ENCODE measurements around the gene CEP89.
"Not testable (repeated sequence)": the region's sequence is repeated elsewhere in the genome, so short reads cannot be mapped to it uniquely, and the experiment has no call there.

Gene CEP89

DNA sequence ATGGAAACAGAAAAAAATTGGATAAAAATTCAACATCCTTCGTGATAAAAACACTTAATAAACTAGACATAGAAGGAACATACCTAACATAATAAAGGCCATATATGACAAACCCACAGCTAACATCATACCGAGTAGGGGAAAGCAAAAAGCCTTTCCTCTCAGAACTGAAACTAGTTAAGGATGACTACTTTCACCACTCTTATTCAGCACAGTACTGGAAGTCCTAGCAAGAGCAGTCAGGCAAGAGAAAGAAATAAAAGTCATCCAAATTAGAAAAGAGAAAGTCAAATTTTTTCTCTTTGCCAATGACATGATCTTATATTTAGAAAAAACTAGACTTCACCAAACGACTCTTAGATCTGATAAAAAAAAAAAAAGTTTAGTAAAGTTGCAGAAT is 76.4 kb downstream of the CEP89 start:
- DNase-seq (ENCODE audit: low read depth), result no peak

DNA sequence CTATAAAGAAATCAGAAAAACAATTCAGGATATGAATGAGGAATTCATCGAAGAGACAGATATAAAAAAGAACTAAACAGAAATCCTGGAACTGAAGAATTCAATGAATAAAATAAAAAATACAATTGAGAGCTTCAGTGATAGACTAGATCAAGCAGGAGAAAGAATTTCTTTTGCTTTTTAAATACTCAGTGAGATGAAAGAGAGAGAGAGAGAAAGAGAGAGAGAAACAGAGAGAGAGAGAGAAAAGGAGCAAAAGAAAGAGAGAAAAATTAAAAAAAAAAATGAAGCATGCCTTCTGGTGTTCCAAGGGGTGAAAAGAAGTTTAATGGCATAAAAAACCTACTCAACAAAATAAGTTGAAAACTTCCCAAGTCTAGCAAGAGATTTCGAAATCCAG is 80.1 kb downstream of the CEP89 start:
- no peak for DNase-seq (ENCODE audit: low read depth)

DNA sequence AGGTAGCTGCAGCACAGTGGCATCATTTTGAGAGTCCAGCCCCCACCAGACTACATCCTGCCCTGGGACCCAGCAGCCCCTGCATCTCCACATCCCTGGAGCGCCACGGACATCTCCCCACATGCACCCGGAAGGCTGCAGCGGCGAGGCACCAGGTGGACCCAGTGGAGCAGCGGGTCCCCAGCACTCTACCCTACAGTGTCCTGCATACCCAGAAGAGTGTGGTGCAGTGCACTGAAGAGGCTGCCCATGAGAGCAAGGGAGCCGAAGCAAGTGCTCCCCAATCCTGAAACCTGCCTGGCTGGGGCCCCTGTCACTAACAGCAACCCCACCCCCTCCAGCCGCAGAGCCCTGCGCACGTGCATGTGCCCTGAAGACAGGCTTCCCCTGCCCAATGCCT is 80.9 kb downstream of the CEP89 start:
- no peak for DNase-seq (ENCODE audit: low read depth)

DNA sequence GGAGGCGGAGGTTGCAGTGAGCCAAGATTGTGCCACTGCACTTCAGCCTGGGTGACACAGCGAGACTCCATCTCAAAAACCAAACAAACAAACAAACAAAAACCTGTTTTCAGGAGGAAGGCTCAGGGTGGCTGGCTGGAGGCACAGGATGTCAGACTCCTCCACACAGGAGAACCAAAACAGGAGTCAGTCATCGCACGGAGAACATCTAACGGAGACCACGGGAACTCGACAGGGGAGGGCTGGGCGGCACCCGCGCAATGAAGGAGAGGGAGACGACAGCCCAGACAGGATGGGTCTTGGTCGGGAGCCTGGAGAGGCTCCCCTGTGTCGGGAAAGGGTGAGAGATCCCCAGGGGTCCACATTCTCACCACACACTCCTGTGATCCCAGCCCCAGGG is 81.4 kb downstream of the CEP89 start:
- DNase-seq (ENCODE audit: low read depth), result no peak

DNA sequence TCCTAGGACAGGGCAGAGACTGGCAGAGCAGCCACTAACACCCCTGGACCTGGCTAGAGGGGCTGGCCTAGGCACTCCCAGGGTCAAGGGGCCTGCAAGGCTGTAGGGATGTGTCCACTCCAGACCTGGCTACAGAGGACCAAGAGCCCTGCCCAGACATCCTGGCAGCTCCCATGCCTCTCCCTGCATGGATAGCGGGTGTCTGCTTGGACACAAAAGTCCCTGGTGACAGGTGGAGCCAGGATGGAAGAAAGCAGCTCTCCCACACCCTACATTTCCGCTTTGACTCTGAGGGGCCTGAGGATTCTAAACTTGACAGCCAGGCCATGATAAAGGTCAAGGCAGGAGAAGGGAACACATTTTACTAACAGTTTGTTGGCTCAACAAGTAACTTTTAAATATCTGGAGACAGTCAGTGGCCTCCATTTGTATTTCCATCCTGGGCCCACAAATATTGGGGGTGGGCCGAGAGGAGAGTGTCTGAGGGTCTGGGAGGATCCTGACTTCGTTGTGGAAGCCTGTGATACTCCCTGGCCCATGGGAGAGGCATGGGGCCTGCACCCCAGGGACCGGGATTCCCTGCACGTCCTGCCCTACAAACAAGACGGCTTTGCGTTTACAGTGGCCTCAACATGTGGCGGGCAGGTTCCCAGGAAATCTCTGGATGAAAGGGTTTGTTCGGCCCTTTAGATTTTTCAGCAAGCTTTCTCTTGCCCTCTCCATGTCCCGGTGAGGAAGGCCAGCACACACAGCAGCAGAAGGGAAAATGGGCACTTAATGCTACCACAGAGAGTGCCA is 82.4 kb downstream of the CEP89 start:
- DNase-seq (ENCODE audit: low read depth), result no peak

DNA sequence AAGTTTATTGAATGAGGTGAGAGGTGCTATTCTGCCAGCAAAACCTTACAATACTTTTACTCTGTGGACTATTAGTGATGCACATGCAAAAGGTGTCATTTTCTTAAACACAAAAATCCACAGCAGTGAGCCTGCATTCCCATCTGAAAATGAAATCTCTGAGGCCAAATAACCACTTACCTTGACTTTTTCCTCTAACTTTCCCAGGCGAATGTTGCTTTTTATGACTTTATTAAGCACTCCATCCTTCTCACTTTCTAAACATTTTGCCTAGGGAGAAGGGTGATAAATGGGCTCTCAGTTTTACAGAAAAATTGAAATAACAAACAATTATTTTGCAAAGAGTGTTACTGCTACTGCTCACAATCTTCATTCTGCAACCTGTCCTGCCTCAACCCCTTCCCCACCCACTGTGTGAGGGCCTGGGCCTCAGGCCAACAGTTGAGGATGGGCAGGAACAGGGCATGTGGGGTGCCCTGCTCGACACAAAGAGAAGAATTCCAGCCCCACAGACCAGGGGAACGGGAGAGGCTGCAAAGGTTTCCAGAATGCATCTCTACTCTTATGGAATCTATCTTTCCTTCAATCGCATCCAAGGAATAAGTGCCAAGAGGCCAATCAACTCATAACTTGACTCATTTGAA is 84.1 kb downstream of the CEP89 start:
- no peak for DNase-seq (ENCODE audit: low read depth)

DNA sequence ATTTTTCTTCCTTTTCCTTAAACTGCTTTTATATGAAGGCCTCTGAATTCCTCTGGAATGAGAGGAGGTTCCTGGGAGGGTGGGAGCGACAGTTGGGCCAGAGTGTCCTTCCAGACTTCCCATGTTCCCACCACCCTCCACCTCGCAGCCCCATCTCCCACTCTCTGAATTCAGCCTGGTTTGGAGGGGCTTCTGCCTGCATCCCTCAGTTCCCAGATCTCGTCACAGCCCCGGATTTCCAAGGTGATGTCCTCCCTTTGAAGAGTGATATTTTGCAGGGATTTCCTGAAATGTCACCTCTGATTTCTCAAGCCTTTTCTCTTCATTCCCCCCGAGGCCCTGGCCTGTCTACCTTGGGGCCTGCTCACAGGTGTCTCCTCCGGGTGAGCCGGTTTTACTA is 85.5 kb downstream of the CEP89 start:
- no peak for DNase-seq (ENCODE audit: low read depth)

DNA sequence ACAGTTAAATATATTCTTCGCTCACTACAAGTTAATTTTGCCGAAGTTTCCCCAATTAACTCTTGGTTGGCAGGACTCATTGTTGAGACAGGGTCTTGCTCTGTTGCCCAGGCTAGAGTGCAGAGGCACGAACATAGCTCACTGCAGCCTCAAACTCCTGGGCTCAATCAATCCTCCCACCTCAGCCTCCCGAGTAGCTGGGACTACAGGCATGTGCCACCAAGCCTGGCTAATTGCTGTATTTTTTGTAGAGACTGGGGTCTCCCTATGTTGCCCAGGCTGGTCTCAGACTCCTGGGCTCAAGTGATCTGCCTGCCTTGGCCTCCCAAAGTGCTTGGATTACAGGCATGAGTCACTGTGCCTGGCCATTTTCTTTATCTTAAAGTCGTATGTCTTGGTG is 86.5 kb downstream of the CEP89 start:
- not testable (repeated sequence) for DNase-seq (ENCODE audit: low read depth)

DNA sequence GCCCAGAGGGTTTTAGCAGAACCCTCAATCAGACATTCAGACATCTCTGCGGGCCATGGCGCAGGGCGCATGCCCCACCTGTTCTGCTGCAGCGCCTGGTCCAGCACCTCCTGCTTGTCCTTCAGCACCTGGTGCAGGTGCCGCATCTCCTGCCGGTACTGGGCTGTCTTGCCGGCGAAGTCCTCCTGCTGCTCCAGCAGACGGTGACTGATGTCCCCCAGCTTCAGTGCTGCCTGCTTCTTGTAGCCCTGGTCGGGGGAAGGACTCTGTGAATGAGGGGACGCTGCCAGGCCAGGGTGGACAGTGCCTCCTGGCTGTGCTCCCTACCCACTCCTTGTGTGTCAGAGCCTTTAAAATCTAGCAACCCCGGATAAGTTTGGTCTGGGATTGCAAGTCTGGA is 90.0 kb downstream of the CEP89 start:
- DNase-seq (ENCODE audit: low read depth), result no peak

DNA sequence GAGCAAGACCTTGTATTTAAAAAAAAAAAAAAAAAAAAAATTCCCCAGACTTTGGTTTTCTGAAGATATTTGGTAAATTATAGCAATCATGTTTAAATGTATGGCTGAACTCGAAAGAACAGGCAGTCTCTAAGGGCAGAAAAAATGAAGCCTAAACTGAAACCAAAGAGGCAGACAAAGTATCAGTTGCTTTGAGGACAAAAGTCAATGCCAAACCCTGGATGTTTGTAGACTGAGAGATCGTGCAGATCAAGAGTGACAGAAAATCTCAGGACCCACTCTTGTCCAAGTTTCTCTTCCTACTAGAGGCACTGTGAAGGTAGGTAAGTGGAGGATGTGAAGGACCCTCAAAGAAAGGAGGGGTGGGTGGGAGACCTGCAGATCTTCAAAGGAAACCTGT is 91.1 kb downstream of the CEP89 start:
- DNase-seq (ENCODE audit: low read depth), result no peak

DNA sequence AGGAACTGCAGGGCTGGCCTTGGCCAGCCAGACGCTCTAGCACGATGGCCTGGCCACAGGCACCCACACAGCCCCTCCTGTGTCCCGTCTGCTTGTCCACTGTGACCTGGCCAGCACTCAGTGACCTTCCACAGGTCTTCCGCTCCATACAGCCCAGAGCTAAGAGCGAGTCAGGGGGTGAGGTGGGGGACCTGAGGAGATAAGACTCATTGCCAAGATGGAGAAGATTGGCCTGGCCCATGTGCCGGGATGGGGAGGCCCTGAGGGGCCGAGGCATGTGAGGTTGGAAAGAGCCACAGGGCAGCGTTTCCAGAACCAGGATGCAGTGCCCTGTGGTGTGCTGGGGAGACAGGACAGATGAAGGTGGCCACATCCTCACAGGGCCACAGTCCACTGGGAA is 92.0 kb downstream of the CEP89 start:
- DNase-seq (ENCODE audit: low read depth), result no peak

DNA sequence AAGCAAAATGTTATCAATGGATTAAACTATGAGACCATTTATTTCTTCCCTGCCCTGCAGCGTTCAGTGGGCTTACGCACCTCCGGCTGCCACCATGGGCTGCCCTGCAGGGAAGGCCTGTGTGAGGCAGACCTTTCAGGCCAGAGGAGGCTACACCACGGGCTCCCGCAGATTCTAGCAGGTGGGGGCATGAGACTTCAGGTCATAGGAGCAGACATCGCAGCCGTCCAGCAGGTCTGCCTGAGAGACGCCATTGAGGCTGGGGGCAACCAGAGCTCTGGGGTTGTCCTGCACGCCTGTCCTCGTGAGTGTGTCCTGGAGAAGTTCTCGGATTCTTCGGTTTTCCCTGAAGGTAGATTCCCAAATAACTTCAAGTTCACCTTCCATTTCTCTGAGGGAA is 92.8 kb downstream of the CEP89 start:
- no peak for DNase-seq (ENCODE audit: low read depth)

DNA sequence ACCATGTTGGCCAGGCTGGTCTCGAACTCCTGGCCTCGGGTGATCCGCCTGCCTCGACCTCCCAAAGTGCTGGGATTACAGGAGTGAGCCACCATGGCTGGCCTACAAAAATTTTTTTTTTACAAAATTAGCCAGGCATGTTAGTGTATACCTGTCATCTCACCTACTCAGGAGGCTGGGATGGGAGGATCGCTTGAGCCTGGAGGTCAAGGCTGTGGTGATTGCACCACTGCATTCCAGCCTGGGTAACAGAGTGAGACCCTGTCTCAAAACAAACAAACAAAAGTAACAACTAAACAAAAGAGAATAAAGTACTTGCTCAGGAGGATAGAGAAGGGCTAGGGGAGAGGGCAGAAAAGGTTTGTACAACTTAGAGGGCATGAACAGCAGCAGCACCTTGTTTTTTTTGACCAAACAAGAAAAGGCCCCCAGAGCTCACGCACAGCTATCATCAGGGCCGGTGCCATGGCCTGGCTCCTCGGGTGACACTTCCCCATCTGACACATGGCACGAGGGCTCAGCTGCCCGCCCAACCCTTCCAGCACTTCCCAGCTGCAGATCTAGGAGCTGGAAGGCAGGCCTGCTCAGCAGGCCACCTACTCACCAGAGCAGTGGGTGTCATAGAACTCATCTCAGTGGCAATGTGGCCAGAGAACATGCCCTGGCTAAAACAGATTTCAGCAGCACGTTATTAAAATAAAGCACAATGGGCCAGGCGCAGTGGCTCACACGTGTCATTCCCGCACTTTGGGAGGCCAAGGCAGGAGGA is 93.6 kb downstream of the CEP89 start:
- DNase-seq (ENCODE audit: low read depth), result no peak

DNA sequence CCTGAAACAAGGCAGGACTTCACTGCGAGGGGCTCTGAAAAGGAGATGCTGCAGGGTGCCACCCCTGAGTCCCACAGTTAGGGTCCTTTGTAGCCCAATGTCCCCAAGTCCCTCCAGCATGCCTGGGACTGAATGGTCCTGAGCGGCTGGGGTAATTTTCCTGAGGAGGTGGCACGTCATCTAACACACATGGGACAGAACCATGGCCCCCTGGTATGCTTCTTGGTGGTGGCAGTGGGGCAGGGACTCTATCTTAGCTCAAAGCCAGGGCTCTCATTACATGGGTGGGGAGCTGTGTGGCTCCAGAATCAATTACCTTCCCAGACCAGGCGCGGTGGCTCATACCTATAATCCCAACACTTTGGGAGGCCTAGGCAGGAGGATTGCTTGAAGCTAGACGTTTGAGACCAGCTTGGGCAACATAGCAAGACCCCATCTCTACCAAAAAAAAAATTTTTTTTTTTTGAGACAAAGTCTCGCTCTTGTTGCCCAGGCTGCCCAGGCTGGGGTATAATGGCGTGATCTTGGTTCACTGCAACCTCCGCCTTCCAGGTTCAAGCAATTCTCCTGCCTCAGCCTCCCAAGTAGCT is 94.3 kb downstream of the CEP89 start:
- no peak for DNase-seq (ENCODE audit: low read depth)

DNA sequence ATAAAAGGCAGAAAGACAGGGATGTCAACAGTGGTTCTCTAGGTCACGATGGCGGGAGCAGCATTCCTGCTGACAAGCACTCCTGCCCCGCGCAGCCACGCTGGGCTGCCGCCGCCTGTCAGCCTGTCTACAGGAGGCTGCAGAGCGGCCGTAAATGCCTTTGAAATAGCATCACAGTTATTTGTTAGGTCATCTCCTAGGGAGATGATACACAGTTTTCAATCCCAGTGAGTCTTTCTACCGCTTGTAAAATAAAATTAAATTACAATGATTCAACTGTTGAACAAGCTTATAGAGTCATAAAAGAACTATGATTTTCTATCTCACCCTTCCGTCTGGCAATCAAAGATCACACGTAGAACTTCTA is 94.9 kb downstream of the CEP89 start:
- DNase-seq (ENCODE audit: low read depth), result no peak

DNA sequence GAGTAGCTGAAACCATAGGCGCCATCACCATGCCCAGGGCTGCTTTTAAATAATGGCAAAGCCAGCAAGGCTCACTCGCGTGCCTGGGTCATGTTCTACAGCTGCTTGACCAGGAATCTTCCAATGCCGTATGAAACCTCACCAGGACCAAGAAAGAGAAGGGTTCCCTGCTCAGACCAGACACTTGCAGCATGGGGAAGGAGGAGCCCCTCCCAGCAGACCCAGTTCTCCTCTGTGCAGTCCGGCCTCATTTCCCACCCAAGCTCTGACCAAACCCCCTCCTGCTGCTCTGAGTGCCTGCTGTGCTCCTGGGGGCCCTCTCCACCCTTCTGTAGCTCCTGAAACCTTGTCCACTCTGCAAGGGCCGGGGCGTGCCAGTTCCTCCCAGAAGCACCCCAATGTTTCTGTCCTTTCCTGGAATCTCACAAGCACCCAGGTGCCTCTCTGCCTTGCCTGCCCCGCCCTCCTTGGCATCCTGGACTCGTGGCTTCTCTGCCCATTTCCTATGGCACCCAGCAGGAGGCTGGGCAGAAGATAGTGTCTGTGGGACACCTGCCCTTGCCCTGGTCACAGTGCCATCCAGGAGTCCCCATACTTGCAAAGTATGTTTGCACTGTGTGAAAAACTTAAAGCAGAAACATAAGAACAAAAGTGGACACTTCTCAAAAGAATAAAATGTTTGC is 95.4 kb downstream of the CEP89 start:
- no peak for DNase-seq (ENCODE audit: low read depth)

DNA sequence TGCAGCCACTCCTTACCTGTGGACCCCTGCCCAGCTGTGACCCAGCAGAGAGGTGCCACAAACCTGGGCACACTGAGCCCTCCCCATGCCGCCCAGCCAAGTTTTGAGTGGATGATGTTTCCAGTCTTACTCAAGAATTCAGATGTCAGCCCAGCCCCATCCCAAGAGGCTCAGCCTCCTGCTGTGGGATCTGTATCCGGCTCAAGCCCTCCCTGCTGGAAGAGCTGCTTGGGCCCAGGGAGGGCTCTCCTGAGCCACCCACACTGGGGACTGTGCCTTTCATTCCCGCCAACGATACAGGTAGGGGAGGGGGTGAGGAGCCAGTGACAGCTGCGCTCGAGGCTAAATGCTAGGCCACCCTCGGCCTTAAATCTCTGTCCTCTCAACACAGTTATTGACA is 96.3 kb downstream of the CEP89 start:
- no peak for DNase-seq (ENCODE audit: low read depth)

DNA sequence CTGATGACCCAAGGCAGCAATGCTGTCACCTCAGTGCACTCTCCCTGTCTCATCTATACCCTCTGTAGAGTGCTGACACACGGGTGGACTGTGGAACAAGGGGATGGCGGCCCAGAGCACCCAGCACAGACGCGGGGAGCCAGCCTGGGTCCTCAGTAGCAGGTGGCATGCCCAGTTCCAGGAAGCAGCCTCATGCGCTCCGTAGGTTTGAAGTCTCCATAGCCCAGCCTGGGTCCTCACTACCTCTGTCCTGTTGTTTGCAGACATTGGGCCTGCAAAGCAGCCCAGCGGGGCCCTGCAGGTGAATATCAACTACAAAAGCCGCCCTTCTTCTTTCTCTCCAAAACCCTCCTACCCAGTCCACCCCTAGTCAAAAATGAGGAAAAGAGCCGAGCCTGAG is 97.2 kb downstream of the CEP89 start:
- DNase-seq (ENCODE audit: low read depth), result no peak

DNA sequence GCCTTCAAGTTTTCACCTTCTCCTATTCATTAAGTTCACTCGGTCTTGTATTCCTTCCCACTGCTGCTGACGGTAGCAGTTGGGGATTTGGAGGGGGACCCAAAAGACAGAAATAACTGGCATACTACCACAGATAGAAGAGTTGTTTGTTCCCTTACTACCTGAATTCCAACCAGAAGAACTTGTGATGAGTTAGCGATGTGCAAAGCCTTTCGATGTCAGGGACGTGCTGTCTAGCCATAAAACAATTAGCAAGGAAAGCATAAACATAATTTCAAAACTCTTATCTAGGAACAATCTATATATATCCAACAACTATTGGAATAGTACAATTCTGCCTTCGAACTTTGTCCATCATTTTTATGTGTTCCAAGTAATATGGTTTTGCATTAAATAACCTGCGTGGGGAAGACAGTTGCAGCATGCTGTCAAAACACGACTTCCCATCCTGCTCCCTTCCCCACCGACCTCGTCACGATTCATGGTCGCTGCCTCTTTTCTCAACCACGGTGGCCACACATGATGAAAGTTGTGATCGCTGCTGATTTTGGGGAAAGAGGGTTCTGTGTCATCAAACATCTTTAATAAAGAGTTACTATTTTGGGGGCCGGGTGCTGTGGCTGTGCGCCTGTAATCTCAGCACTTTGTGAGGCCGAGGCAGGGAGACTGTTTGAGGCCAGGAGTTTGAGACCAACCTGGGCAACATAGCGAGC is 98.4 kb downstream of the CEP89 start:
- DNase-seq (ENCODE audit: low read depth), result peak; percentile 43

DNA sequence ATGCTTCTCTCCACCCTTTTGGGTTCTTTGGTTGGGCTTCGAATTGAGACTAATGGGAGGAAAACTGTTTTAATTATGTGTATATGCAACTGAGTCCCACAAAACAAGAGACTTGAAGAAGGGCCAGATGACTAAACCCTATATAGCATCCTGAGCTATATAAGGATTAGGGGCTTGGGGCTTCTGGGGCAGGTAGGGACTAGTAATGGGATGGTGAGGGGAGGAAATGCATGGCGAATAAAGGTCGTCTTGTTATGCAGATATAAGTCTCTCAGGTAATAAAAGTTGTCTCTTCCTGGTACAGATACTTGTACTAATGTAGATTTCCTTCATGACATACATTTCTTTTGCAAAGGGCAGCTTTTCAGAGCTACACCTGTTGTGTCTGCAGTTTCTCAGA is 99.4 kb downstream of the CEP89 start:
- DNase-seq (ENCODE audit: low read depth), result no peak

DNA sequence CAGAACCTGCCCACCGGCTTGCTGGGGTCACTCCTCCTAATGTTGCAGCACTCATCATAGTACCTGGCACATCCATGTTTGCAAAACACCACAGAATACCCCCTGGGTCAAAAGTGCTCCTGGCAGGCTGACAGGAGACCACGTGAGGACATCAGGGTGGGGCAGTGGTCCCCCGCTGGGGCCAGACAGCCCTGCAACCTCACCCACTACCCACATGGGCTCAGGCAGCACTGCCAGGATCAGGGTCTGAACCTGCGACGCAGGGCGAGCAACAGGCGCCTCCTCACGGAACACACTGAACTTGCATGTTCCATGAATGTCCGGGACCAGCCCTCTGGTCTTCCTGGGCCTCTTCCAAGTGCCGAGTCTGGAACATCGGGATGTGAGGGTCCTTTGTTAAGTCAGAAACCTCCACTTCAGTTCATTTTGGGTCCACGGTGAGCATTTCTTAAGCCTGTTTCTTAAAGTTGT is 100.7 kb downstream of the CEP89 start:
- no peak for DNase-seq (ENCODE audit: low read depth)

All from activated T-cell treated with anti-CD3 and anti-CD28 coated beads for 48 hours (primary cell).